K562 (cell line): Measurements from ENCODE around the gene SLC15A1. TPM values are rescaled to one million over a fixed set of nuclear protein-coding genes. Genes with fewer than 3 reads are reported as not detected.

Experiments
- CTCF ChIP-seq, 3 experiments: IDR thresholded peaks in 2 of 3; conservative IDR thresholded peaks in 1 of 3; 2 replicates each; pipeline ENCODE4 v1.5.1; 2011 to 2012; ENCODE audit warnings: low read length in 3 of 3, mild to moderate bottlenecking in 3 of 3, control low read depth in 2 of 3, improper control_type of control experiment in 1 of 3, inconsistent platforms in 1 of 3, low read depth in 1 of 3, mixed read lengths in 1 of 3, moderate library complexity in 1 of 3; ENCODE audit not compliant: insufficient read depth in 2 of 3
- HMGN3 ChIP-seq: IDR thresholded peaks from 2 replicates; pipeline ENCODE4 v1.6.1; 2011; ENCODE audit warnings: borderline replicate concordance, low read depth, mild to moderate bottlenecking, mixed read lengths, low read length; ENCODE audit not compliant: insufficient read length; ENCODE audit errors: extremely low read depth
- NCOA4 ChIP-seq: fragments of 450-650 bp; IDR thresholded peaks from 2 replicates; pipeline ENCODE4 v1.6.1; 2018; ENCODE audit warnings: mild to moderate bottlenecking; ENCODE audit not compliant: partially characterized antibody
- NR4A1 ChIP-seq, 2 experiments: fragments of 250-450 bp in 1 of 2; fragments of 450-650 bp in 1 of 2; sonication (Bioruptor Pico) in 1 of 2; IDR thresholded peaks; 2 replicates each; pipeline versions ENCODE4 v1.4.0 to v1.6.1; 2016 to 2020; ENCODE audit warnings: mild to moderate bottlenecking in 2 of 2, missing compliant biosample characterization in 1 of 2, missing genetic modification characterization in 1 of 2, moderate library complexity in 1 of 2
- PTBP1 ChIP-seq: fragments of 200-400 bp; formaldehyde crosslinking; IDR thresholded peaks from 2 replicates; pipeline ENCODE4 v1.6.1; 2017; ENCODE audit warnings: low read depth, low read length
- TSHZ1 ChIP-seq: fragments of 250-450 bp; sonication (Bioruptor Pico); IDR thresholded peaks from 2 replicates; pipeline ENCODE4 v1.4.0; 2020; ENCODE audit warnings: mild to moderate bottlenecking, moderate library complexity
- ZNF717 ChIP-seq: fragments of 250-450 bp; sonication (Bioruptor Pico); IDR thresholded peaks from 2 replicates; pipeline ENCODE4 v1.5.0; 2021
- polyA plus RNA-seq, 8 experiments: library from polyadenylated mRNA; depleted of rRNA in 4 of 8; stranded (reverse) in 5 of 8; unstranded in 3 of 8; fragments of >200 nt; fragmentation: Nextera tagmentation in 2 of 8; fragmentation: Illumina TruSeq in 1 of 8; extraction: Ambion mirVana in 2 of 8; extraction: Trizol in 1 of 8; gene quantifications; 2 replicates each; pipeline versions ENCODE4 v1.2.1 to v1.2.3, GENCODE V29; 2011 to 2014; ENCODE audit warnings: inconsistent platforms in 1 of 8, missing spikeins in 1 of 8
- total RNA-seq, 7 experiments: library from RNA; depleted of rRNA in 6 of 7; stranded (reverse); fragments of >200 nt in 6 of 7; fragmentation: Illumina TruSeq in 2 of 7; extraction: Trizol in 2 of 7; gene quantifications; 2 replicates each; pipeline versions ENCODE4 v1.2.1 to v1.2.3, GENCODE V29; 2011 to 2021; ENCODE audit warnings: low replicate concordance in 1 of 7

Gene SLC15A1
- total and polyA plus RNA-seq, 9 of the 15 experiments (the other 6 are each of a cell fraction or from before 2014, with no cell fraction given): not detected

- TF ChIP-seq CTCF (IDR thresholded peaks at IDR 0.05 in 2 of 3, conservative IDR thresholded peaks at IDR 0.05 in 1 of 3; ENCODE audit: insufficient read depth in 2 of 3, low read depth in 1 of 3, low read length in 3 of 3) (no peak), PTBP1 (no peak), NR4A1 (CRISPR knock-in tag; IDR thresholded peaks at IDR 0.05) (no peak), NR4A1 (tag; IDR thresholded peaks at IDR 0.05) (no peak), TSHZ1 (CRISPR knock-in tag) (no peak), NCOA4 (no peak), ZNF717 (CRISPR knock-in tag) (no peak), HMGN3 (no peak)
Measured at GRCh38 chr13:98664510-98664909, 88.0 kb downstream of the SLC15A1 start (continued).
